IMR-90 (cell line): ENCODE results near the gene SLC39A8.

Source experiments
- CEBPB ChIP-seq: IDR thresholded peaks from 2 replicates; pipeline ENCODE4 v1.6.1; 2012; ENCODE audit warnings: low read depth, low read length, improper control_type of control experiment
- MAZ ChIP-seq: IDR thresholded peaks from 2 replicates; pipeline ENCODE4 v1.6.1; 2012; ENCODE audit warnings: low read depth, mild to moderate bottlenecking, low read length, improper control_type of control experiment, moderate library complexity, borderline replicate concordance
- POLR2A ChIP-seq: IDR thresholded peaks from 2 replicates; pipeline ENCODE4 v1.6.1; 2012; ENCODE audit warnings: mild to moderate bottlenecking, low read depth, low read length
- RAD21 ChIP-seq: IDR thresholded peaks from 2 replicates; pipeline ENCODE4 v1.6.1; 2012; ENCODE audit warnings: low read length, improper control_type of control experiment
- RFX5 ChIP-seq: IDR thresholded peaks from 2 replicates; pipeline ENCODE4 v1.8.0; 2012; ENCODE audit warnings: low read depth, mild to moderate bottlenecking, low read length, moderate library complexity
- TF ChIP-seq, protein P1 (sequence below): conservative IDR thresholded peaks from 2 replicates; pipeline ENCODE4 v1.5.1; 2012; ENCODE audit warnings: mild to moderate bottlenecking, low read depth, low read length, improper control_type of control experiment
- TF ChIP-seq, protein P2 (sequence below): fragments of 150-350 bp; IDR thresholded peaks from 2 replicates; pipeline ENCODE4 v1.6.1; 2017; ENCODE audit warnings: mild to moderate bottlenecking, antibody characterized with exemption, low read length, low read depth

- TF ChIP-seq, protein P1, sequence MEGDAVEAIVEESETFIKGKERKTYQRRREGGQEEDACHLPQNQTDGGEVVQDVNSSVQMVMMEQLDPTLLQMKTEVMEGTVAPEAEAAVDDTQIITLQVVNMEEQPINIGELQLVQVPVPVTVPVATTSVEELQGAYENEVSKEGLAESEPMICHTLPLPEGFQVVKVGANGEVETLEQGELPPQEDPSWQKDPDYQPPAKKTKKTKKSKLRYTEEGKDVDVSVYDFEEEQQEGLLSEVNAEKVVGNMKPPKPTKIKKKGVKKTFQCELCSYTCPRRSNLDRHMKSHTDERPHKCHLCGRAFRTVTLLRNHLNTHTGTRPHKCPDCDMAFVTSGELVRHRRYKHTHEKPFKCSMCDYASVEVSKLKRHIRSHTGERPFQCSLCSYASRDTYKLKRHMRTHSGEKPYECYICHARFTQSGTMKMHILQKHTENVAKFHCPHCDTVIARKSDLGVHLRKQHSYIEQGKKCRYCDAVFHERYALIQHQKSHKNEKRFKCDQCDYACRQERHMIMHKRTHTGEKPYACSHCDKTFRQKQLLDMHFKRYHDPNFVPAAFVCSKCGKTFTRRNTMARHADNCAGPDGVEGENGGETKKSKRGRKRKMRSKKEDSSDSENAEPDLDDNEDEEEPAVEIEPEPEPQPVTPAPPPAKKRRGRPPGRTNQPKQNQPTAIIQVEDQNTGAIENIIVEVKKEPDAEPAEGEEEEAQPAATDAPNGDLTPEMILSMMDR: no peak
- TF ChIP-seq POLR2A (no peak), RAD21 (no peak), CEBPB (no peak), MAZ (no peak), RFX5 (no peak)
- TF ChIP-seq, protein P2, sequence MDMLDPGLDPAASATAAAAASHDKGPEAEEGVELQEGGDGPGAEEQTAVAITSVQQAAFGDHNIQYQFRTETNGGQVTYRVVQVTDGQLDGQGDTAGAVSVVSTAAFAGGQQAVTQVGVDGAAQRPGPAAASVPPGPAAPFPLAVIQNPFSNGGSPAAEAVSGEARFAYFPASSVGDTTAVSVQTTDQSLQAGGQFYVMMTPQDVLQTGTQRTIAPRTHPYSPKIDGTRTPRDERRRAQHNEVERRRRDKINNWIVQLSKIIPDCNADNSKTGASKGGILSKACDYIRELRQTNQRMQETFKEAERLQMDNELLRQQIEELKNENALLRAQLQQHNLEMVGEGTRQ: no peak
These were observed 10.7 kb downstream of the SLC39A8 start for GRCh38 chr4:102334624-102335023.
